Femur (tissue), 1 donor: ENCODE data around the gene MAMLD1.

Experiments
- DNase-seq: peaks from one replicate; pipeline ENCODE4 v3.0.0-alpha.2; 2017

The MAMLD1 gene

DNA sequence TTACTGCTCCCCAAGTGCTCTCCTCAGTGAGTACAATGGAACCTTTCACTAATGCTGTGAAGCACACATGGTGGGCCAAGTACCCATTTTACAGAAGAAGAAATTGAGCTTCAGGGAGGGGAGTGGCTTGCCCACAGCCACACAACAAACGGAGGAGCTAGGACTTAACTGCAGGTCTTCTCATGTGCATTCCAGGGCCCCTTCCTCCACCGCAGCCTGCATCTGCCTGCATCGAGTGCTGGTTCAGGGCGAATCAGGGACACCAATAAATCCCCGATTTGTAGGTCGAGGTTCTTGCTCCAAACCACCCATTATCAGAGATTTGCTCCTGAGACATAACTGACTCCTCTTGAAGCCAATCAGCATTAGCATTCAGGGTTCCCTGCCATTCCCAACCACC is 100.9 kb downstream of the MAMLD1 start:
- DNase-seq = no peak

DNA sequence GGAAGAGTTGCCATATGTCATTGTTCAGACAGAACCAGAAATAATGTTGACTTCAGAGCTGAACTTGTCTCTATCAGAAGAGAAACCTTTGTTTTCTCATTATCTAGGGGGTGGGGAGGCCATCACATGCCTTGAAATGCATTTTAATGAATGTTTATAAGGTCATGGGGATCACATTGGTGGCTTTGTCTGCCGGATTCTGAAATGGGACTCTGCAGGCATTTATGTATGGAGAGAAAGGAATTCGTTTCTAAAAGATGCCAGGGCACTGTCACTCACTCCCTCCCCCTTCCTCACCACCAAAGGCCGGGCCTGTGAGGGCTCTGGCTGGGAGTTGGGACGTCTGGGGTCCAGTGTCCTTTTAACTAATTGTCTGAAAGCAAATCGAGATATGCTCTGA is 102.2 kb downstream of the MAMLD1 start:
- DNase-seq = no peak

DNA sequence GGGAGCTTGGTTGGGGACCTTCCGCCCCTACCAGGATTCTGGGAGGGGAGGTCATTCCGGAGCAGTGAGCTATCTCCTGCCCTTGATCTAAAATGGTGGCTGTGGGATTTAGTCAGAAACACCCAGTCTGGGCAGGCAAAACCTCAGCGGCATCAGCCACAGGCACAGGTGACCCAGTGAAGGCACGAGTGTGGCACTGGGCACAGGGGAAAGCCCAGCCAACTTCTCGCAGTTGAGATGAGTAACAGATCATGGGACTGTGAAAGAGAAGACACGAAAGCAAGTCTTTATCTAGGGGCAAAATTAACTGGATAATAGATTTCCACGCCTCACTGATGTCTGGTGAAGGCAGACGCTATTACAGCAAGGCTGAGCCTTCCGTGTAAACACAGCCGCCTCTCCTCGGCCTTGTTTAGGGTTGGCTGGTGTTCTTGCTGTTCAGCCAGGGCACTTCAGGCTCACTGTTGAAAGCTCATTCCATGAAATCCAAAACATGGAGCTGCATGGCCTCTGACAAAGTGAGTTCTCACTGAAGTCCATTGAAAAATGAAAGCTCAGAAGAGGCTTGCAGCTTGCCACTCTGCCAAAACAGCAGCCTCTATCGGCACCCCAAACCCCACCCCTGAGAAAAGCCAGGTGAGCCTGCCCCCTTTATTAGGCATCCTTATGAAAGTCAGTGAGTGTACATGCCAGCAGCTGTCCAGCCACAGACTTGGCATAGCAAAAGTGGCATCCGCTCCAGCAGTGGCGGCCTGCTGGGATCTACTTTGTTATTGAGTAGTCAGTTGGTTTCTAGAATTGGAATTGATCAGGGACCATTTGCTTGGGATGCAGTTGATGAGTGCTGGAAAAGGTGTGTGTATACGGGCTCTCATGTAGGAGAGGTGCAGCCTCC is 103.0 kb downstream of the MAMLD1 start:
- no peak for DNase-seq

DNA sequence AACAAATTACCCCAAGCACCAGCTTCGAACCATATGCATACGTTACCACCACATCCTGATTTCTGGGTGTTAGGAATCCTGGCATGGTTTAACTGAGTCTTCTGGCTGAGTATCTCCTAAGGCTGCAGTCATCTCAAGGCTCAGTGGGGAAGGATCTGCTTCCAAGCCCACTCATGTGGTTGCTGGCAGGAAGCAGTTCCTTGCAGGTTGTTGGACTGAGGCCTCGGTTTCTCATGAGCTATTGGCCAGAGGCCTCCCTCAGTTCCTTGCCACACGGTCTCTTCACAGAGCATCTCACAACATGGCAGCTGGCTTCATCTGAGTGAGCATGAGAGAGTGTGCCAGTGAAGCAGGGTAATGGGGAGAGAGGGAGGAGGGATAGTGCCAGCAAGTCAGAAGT is 109.2 kb downstream of the MAMLD1 start:
- DNase-seq = no peak

DNA sequence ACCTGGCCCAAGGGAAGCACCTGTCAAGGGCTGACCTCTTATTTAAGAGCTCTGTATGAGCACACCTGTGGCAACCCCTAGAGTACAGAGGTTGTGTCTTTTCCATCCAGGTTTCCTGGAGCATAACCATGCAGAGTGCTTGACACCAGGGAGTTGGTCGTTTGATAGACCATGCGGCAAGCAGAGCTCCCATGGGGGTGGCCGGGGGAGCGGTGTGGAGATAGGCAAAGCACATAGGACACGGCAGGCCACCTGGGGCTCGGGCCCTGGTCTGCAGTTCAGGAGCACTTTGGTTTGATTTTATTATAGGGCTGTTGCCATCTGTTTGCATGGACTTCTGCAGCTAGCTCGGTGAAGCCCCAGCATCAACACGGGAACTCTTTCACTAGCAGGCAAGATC is 110.3 kb downstream of the MAMLD1 start:
- no peak for DNase-seq

DNA sequence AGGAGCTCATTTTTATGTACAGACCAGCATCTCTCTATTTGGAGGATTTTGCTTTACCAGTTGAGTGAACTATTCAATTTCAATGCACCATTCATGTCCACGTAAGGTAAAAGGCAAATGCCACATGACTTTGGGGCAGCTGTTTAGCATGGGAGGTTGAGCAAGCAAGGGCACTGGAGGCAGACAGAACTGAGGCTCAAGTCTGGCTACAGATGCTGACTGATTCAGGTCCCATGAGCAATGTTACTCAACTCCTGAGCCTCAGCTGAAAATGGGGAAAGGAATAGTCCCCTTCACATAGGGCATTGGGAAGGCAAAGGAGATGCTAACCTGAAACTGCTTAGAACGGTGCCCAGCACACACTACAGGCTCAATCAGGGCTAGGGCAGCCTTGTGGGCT is 112.3 kb downstream of the MAMLD1 start:
- DNase-seq = no peak

DNA sequence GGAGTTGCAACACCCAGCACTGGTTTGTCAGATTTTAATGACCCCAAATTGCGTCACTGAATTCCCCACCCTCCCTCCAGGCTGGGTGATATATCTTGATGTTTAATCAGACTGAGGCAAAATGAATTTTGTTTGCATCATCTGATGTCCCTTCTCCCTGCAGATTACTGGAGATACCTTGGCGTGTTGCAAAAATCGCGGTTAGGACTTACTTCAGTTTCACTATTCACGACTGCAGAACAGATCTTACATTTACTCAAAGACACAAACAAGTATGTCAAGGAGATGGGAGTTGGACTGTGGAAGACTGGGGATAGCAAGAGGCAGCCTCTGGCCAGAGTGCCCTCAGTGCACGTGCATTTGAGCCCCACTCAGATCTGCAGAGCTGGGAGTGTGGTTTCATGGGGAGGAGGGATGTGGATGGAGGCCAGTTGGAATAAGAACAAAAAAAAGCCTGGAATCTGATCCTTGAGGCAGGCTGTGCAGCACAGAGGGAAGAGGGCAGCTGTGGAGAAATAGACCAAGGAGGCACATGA is 113.1 kb downstream of the MAMLD1 start:
- no peak for DNase-seq

DNA sequence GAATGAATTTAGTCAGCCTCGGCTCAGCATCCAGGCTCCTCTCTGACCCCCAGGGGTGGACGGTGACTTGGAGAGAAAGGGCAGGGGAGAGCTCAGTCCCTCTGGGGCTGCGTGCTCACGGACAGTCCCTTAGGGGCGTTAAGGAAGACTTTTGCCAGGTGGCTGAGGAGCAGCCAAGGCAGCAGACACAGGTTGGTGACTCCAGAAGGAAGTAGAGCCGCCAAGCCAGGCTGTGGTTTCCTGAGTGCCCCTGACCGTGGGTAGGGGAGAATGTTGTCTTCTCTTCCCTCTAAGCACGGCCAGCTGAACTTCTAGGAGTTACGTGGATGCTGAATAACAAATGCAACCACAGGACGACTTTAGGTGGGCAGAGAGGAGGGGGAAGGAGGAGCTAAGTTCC is 114.3 kb downstream of the MAMLD1 start:
- DNase-seq = no peak

DNA sequence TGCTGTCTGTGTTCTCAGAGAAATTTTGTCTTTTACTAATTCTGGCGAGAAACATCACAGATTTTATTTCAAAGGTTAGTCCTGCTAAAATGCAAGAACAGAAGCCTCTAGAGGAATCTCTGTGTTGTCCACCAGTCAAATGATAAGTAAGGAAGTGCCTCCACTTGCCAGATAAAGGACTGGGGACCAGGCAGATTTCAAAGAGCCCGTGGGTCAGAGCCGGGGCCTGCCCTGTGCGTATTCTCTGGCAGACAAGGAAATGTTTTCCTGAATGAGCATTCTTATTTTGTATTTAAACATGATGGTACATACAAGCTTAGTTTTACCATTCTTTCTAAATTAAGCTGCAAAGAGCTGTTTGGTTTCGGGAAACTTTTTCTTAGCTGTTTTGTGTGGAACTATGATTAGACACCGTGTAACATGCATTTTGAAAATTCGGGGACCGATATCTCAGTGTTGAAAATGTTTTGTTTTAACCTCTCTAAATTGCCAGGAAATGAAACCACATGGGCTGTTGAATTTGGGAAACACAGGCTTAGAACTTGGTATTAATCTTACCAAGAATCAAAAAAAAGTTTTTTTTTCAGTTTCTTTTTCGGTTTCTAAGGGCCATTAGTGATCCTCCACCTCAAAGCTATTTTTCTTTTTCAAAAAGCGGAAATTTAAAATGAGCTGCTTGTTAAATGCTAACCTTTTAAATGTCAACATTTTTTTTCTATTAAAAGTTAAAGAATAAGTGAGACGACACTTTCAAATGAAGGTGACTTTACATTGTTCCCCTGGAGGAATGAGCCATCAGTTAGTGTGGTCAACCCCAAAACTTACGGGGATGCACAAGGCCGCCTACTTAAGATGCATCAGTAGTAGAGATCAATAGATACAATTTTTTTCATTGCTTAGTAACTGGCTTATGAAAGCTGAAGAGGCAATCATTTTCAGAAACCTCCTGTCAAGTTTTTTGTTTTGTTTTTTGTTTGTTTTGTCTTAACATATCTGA is 115.7 kb downstream of the MAMLD1 start:
- DNase-seq = no peak

DNA sequence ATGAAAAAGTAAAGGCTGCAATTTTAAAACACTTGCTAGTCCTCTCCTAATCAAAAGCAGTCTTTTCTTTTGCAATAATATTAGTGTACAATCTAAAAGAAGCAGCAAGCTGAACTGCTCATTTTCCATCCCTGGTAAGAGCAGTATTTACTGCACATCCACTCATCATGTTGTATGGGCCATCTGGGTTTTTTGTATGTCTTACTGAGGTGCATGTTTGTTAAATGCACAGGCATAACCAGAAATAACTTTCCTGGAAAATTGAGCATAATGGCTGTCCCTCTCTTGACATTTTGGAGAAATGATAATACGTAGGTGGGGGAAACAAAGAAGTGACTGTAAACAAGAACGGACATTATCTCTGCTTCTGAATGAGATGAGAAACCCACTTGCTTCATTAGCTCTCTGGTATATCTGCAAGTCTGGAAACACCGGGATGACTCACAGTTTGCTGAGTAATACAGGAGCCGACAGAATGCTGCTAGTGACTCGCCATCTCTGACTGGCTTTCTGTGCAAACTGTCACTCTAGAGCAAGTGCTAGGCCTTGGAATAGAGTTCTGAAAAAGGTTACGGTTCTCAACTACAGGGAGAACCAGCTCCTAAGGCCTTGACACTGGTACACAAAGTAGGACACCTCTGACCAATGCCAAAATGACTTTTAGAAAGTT is 119.6 kb downstream of the MAMLD1 start:
- no peak for DNase-seq

DNA sequence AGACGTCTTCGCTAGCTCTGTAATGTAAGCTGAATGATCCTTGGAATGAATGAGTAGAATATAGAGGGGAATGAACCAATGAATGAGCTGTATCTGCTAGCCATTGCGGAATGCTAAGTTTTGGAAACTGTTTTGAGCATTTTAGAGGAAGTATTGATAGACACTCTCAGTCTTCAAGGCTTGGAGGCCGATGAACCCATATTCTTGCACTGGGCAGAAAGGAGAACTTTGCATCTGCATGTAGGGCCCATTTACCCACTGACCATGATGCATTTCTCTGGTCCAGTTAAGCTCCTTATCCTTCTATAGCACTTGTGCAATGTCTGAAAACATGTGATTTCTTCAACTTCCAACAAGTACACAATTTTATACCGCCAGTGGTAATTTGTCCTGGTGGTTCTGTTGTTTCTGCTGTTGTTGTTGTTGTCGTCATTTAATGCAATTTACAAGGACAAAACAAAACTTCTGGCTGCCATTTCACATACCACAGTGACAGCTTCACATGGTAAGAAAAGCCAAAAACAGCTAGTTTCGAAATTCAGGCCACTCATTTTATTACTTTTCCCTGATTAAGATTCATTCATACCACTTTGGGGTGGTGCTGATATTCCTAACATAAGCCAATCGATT is 120.4 kb downstream of the MAMLD1 start:
- DNase-seq = no peak

DNA sequence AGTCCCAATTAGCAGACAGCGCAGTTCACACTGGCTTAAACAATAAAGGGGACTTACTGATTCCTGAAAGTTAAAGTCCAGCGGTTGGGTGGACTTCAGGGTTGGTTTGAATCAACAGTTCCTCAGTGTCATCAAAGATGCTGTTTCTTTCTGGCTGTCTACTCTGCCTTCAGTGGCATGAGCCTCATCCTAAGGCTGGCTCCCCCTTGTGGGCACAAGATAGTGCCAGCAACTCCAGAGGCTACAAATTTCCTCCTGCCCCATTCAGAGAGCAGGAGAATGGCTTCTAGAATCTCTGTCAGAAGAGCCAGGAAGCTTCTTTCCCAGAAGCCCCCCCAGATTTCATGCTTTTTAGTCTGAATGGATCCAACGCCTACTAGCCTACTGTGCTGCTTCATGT is 122.9 kb downstream of the MAMLD1 start:
- DNase-seq = no peak

DNA sequence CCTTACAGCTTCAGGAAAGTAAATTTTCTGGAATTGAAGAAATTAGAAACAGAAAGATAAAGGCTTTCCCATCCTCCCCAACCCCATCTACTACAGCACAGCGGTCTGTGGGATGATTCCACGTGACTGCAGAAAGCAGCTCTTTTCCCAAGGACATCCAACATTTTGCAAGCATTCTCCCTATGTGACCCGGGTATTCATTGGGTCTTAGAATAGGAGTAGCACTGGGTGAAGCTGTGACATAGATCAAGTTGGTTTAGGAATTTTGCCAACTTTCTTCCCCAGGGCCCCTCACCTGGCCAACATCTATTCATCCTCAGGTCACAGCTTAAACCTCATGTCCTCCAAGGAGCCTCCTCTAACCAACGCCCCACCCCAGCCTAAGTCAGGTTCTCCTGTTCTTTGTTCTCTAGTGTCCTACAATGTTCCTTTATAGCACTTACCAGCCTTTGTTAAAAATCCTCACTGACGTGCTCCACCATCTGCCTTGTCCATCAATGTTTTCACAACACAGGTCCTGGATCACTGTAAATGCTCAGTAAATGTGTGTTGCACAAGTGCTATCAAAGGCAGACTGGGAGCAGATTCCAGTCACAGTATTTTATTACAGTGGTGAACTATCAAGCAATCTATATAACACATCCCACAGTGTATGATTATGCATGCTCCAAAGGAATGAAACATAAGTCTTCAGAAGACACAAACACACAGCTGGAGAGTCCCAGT is 124.4 kb downstream of the MAMLD1 start:
- DNase-seq = no peak

DNA sequence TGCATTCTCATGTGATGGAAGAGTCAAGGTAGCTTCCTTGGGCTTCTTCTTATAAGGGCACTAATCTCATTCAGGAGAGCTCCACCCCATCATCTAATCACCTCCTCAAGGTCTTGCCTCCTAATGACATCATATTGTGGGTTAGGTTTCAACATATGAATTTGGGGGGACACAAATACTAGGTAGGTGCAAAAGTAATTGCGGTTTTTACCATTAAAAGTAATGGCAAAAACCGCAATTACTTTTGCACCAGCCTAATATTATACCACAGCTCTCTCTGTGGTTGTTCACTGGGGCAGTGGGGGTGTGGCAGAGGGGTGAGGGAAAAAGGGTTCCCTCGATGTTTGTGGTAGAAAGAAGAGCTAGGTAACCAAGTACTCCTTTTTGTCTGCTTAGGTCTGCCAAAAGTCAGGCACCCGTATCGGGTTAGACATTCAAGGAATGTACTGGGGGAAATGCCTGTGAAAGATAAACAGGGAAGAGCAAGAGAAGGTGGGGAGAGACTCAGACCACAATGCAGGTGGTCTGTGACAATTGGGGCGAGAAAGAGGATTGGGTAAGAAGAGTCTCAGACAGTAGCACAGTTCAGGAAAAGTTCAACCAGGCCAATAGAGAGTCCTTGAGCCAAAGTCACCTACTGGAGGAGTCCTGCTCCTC is 126.4 kb downstream of the MAMLD1 start:
- no peak for DNase-seq

DNA sequence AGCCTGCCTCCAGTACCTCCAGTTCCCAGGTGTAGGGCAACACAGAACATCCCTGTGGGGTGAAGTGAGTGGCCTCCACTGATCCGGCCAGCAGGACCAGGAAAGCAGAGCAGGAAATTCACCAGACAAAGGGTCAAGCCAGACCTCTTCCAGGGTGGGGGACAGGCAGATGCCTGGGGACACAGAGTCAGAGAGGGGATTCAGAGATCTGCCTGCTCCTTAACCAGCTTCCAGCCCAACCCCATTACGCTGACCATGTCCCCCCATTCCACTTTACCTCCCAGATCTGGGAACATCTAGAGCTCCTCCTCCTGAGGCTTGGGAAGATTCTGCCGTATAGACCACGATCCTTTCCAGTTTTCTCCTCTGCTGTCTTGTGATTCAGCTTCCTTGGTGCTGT is 132.4 kb downstream of the MAMLD1 start:
- no peak for DNase-seq

DNA sequence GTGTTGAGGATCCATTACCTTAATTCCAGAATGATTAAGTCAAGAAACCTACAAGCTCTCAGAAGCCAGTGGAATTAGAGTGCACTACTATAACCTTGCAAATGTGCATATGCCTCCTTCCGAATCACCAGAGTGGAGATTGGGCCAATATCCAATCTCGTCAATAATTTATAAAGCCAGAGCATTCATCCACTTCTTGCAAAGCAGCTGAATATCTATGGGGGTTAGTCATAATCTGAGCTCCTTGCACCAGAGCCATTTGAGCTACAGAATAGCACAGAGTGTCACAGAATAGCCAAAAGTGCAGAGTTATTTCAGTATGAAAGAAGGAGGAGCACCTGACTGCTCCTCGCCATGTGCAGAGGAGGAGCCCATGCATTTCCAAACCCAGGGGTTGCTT is 136.1 kb downstream of the MAMLD1 start:
- DNase-seq = no peak

DNA sequence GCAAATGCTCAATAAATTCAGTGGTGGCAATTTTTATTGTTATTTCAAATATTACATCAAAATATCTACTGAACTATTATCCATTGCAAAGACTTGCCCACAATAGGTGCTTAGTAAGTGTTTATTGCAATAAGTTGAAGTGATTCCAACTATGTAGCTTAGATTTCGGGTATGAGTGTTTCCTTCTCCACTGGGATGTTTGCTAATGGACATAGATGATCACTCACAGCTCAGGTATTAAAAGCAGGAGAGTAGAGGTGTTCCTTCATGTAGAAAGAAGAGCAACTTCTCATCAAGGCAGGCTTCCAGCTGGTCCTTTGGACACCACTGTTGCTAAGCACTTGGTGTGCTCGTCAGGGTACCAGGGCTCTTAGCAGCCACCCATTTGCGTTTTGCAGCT is 139.0 kb downstream of the MAMLD1 start:
- no peak for DNase-seq

DNA sequence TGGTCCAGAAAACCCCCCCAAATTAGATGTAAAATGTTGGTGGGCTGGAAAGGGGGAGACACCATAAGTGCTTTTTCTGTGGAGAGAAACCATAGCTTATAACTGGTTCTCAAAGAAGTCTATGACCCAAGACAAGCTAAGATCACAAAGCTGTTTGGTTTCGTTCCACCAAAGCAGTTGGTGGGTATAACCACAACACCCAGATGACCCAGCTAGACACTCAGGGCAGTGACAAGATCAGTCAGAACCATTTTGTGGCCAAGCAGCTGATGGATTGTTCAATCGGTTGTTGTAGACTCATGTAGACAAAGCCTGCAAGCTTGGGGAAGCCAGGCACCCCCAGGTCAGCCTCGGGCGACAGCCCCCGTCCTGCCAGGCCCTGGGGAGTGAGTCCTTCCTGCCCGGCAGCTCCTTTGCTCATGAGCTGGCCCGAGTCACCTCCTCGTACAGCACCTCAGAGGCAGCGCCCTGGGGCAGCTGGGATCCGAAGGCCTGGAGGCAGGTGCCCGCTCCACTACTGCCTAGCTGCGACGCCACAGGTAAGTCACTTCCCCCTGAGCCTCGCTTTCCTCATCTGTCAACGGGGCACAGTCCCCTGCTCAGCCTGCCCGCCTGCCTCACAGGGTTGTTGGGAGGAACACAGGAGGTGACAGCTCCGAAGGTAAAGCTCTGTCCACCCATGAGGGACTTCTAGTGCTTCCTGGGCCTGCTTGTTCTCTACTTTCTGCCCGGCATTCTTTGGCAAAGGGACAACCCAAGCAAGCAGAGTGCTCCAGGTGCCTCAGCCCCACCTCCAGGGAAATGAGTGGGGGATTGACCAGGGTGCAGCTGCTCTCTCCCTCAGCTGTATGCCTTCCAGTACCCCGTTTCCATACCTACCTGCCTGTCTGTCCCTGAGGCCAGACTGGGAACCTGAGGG is 140.1 kb downstream of the MAMLD1 start:
- no peak for DNase-seq

DNA sequence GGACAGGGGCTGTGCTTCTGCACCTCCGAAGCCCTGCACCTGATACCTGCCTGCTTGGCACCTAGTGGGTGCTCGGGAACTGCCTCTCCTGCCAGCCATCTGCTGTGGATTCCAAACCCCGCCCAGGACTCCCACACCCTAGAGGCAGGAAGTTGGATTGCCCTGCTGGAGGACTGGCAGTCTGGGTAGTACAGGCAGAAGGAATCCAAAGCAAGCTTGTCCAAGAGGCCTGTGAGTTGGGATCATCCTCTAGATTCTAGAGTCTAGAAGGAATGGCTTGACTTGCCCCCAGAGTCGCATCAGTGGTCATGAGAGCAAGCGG is 140.7 kb downstream of the MAMLD1 start:
- no peak for DNase-seq
